Keratinocyte (primary cell): ENCODE results near the gene RHCE.

Experiments used
- EZH2 ChIP-seq: IDR thresholded peaks from one replicate; pipeline ENCODE4 v1.6.1; 2012; ENCODE audit warnings: inconsistent platforms, mild to moderate bottlenecking, low read length, moderate library complexity
- TF ChIP-seq, protein P1 (sequence below), 3 experiments: IDR thresholded peaks in 1 of 3; conservative IDR thresholded peaks in 1 of 3; optimal IDR thresholded peaks in 1 of 3; 2 replicates in 2 of 3; 3 replicates in 1 of 3; pipeline versions ENCODE3 to v1.5.1; 2011; ENCODE audit warnings: low read length in 3 of 3, mild to moderate bottlenecking in 3 of 3, moderate library complexity in 2 of 3, control low read depth in 1 of 3, inconsistent platforms in 1 of 3; ENCODE audit not compliant: insufficient read depth in 2 of 3; ENCODE audit errors: extremely low read depth in 1 of 3

DNA sequence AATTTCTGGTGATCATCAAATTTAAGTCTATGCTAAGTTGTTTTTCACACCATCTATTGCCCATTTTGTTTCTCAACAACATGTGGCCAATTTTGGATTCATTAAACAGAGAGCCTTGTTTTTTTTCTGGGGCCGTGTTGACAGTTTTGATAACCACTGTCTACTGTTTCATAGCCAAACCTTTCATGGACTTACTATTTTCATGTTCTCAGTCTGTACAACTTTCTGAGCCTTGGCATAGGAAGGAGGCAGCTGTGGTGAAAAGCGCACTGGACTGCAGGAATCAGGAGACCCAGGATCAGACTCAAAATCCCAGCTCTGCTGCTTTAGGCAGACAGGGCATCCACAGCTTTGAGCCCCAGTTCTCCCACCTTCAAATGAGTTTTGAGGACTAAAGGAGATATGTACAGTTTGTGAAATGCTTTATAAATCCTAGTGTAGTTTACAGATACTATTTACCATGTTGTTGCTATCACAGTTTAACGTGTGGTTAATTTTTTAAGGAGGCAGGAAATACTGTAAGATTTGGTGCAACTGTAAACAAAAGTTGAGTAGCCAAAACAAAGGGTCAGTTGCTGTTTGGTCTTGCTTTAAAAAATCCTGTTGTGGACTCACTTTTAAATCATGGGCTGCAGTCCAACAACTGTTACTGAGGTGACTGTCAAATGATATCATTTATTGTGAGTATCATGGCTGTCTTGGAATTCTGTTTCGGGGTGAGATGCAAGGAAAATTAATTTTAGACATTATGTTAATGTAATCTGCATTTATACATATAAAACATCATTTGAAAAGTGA is 13.0 kb upstream of the RHCE start:
- TF ChIP-seq, protein P1, sequence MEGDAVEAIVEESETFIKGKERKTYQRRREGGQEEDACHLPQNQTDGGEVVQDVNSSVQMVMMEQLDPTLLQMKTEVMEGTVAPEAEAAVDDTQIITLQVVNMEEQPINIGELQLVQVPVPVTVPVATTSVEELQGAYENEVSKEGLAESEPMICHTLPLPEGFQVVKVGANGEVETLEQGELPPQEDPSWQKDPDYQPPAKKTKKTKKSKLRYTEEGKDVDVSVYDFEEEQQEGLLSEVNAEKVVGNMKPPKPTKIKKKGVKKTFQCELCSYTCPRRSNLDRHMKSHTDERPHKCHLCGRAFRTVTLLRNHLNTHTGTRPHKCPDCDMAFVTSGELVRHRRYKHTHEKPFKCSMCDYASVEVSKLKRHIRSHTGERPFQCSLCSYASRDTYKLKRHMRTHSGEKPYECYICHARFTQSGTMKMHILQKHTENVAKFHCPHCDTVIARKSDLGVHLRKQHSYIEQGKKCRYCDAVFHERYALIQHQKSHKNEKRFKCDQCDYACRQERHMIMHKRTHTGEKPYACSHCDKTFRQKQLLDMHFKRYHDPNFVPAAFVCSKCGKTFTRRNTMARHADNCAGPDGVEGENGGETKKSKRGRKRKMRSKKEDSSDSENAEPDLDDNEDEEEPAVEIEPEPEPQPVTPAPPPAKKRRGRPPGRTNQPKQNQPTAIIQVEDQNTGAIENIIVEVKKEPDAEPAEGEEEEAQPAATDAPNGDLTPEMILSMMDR (optimal IDR thresholded peaks at IDR 0.05 in 1 of 3, IDR thresholded peaks at IDR 0.05 in 1 of 3, conservative IDR thresholded peaks at IDR 0.05 in 1 of 3; ENCODE audit: extremely low read depth in 1 of 3, insufficient read depth in 2 of 3, low read length in 3 of 3): no peak
- no peak for TF ChIP-seq EZH2
